ENCODE measurements around the gene TRAF7. TPM values are rescaled to one million over a fixed set of nuclear protein-coding genes. Genes with fewer than 3 reads are reported as not detected.
A peak's percentile ranks its signal among the peaks of the same experiment; 100 is the strongest.

Gene TRAF7
- total RNA-seq, 1 experiment from 2014 or later, result 160 TPM

GRCh38 chr16:2161911-2162310 lies 6.3 kb downstream of the TRAF7 start:
- Histone ChIP-seq H3K4me1 (ENCODE audit: control insufficient read depth in 1 of 2, insufficient read depth in 2 of 2, low read length in 2 of 2) (peaks cover 48 to 69% of the 10 kb centered on the region in 2 experiments), H4K20me1 (ENCODE audit: insufficient read depth) (no peaks in the 10 kb centered on the region), H3K9ac (ENCODE audit: low read length) (peak overlapping the region; percentile 67), H3K4me3 (replicated peaks in 1 of 2; ENCODE audit: low read depth in 1 of 2, low read length in 2 of 2) (no peak overlapping the region), H2AFZ (ENCODE audit: low read depth, low read length, poor library complexity, severe bottlenecking) (no peak overlapping the region), H3K27ac (ENCODE audit: low read depth, low read length) (peak overlapping the region; percentile 90), H3K79me2 (ENCODE audit: insufficient read depth, low read length) (peaks cover 95% of the 10 kb centered on the region), H3K27me3 (ENCODE audit: insufficient read depth, low read length) (no peaks in the 10 kb centered on the region), H3K4me2 (ENCODE audit: low read length) (peak overlapping the region; percentile 84), H3K9me3 (ENCODE audit: control insufficient read depth in 1 of 2, insufficient read depth in 1 of 2, low read depth in 1 of 2, low read length in 2 of 2) (no peaks in the 10 kb centered on the region), H3K36me3 (ENCODE audit: control insufficient read depth in 1 of 2, insufficient read depth in 2 of 2, low read length in 2 of 2) (peaks cover 4 to 21% of the 10 kb centered on the region in 2 experiments; a peak in 3 of 4 replicates), H3K9me2 (ENCODE audit: insufficient read depth) (no peaks in the 10 kb centered on the region)
- ChIA-PET CTCF (no interaction called here), POLR2A (interaction anchor here (1.1 to 1.3 kb wide), 2 partner anchors 10 to 11 kb away, joined by 3 to 5 read pairs; no protein-coding TSS in a partner anchor), RAD21 (ENCODE audit: low non-redundant PET in 1 of 2, low total read pairs in 2 of 2, uncharacterized antibody in 2 of 2, unreplicated experiment in 2 of 2) (no interaction called here)
- no TSS peak for BruUV-seq (replicated peaks)
- no peak for ATAC-seq
- no peak for DNase-seq (ENCODE audit: low read depth, low spot score)
- intact Hi-C loops (cut with micrococcal nuclease), result no loop called here
- TF ChIP-seq CEBPB (IDR thresholded peaks at IDR 0.05; ENCODE audit: low read depth) (no peak), RAD21 (IDR thresholded peaks at IDR 0.05; ENCODE audit: low read depth) (no peak), ZNF274 (IDR thresholded peaks at IDR 0.05; ENCODE audit: low read depth, low read length) (no peak), CBX3 (IDR thresholded peaks at IDR 0.05; ENCODE audit: low read depth) (no peak), YY1 (IDR thresholded peaks at IDR 0.05; ENCODE audit: extremely low read depth, insufficient replicate concordance, low read depth, low read length) (no peak), TCF7L2 (IDR thresholded peaks at IDR 0.05; ENCODE audit: borderline replicate concordance, extremely low read depth, insufficient read depth, insufficient read length) (no peak), ATF3 (IDR thresholded peaks at IDR 0.05) (no peak), EZH2phosphoT487 (IDR thresholded peaks at IDR 0.05; ENCODE audit: borderline replicate concordance) (no peak), JUND (IDR thresholded peaks at IDR 0.05) (no peak), MAX (IDR thresholded peaks at IDR 0.05) (no peak), REST (IDR thresholded peaks at IDR 0.05; ENCODE audit: low read depth) (no peak), ELF1 (IDR thresholded peaks at IDR 0.05; ENCODE audit: borderline replicate concordance, low read depth) (no peak), ZBTB33 (IDR thresholded peaks at IDR 0.05; ENCODE audit: extremely low read depth, insufficient replicate concordance, low read length) (no peak), EGR1 (IDR thresholded peaks at IDR 0.05; ENCODE audit: low read depth) (no peak), SRF (IDR thresholded peaks at IDR 0.05; ENCODE audit: low read depth) (no peak), ZFX (IDR thresholded peaks at IDR 0.05) (no peak), POLR2AphosphoS5 (IDR thresholded peaks at IDR 0.05; ENCODE audit: low read depth, low read length) (no peak)
